Measurements from ENCODE around the gene CEBPZOS. TPM values are rescaled to one million over a fixed set of nuclear protein-coding genes. Genes with fewer than 3 reads are reported as not detected.

Gene CEBPZOS
- total and polyA plus RNA-seq, 2 of the 4 experiments (the other 2 are of a cell fraction), result 16.8 to 31.5 TPM

DNA sequence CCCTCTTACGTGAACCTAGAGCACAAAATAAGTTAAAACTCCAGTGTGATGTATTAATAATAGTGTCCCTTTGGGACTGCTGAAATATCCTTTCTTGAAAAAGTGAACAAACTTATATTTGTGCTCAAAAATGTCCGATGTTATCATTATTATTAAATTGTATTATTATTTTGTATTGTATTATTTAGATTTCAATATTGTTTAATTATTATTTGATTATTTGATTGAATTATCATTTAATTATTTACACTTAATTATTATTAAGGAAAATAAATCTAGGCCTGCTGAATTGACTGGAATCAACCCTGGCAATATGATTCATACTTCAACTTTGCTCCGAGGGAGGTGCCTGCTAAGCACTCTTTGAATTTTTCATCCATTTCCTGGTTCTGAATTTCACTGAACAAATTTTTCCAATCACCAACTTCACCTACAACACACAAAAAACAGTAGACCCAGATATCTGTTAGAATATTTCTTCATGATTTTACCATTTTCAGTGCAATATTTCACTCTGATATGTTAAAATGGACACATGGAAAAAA lies 28.6 kb upstream of the CEBPZOS start:
- Histone ChIP-seq H3K4ac (ENCODE audit: low read depth, low read length) (no peak overlapping the region), H3K9ac (ENCODE audit: low read depth, low read length) (no peak overlapping the region), H3K27ac (ENCODE audit: insufficient read depth, low read length) (no peak overlapping the region), H3K56ac (ENCODE audit: extremely low read depth, insufficient read depth, low read length) (no peak overlapping the region), H2BK5ac (ENCODE audit: low read depth, low read length, poor library complexity, severe bottlenecking) (no peak overlapping the region), H2BK20ac (ENCODE audit: low read depth, low read length) (no peak overlapping the region), H3K4me1 (ENCODE audit: control insufficient read depth, insufficient read depth, low read length) (0 out of 2 replicates have a peak, but pooled peaks cover 2% of the 10 kb centered on the region), H2BK120ac (ENCODE audit: low read depth, low read length) (no peak overlapping the region), H4K5ac (ENCODE audit: low read depth, low read length) (no peak overlapping the region), H3K36me3 (ENCODE audit: control insufficient read depth, insufficient read depth, low read length) (no peaks in the 10 kb centered on the region), H3K4me2 (ENCODE audit: low read depth, low read length) (no peak overlapping the region), H4K91ac (ENCODE audit: insufficient read depth, low read depth, low read length) (no peak overlapping the region), H3K23ac (ENCODE audit: low read depth, low read length) (no peak overlapping the region), H3K4me3 (ENCODE audit: insufficient read depth, low read depth, low read length) (no peak overlapping the region), H4K20me1 (ENCODE audit: insufficient read depth, low read length) (no peaks in the 10 kb centered on the region), H3K14ac (replicated peaks; ENCODE audit: low read depth, low read length) (no peak overlapping the region), H2AFZ (replicated peaks; ENCODE audit: low read length, poor library complexity) (no peak overlapping the region), H3K18ac (ENCODE audit: low read depth, low read length) (no peak overlapping the region), H2BK15ac (ENCODE audit: low read depth, low read length) (no peak overlapping the region), H3K79me1 (ENCODE audit: low read depth in 1 of 2, low read length in 2 of 2) (no peaks in the 10 kb centered on the region), H2AK5ac (ENCODE audit: low read depth, low read length) (no peak overlapping the region), H3K27me3 (ENCODE audit: control insufficient read depth, insufficient read depth, low read length) (no peaks in the 10 kb centered on the region), H4K8ac (ENCODE audit: low read depth in 2 of 2, low read length in 2 of 2) (no peak overlapping the region; a peak in 1 of 4 replicates), H3K9me3 (ENCODE audit: control insufficient read depth, insufficient read depth, low read length) (0 out of 2 replicates have a peak, but pooled peaks cover 1% of the 10 kb centered on the region), H2AK9ac (replicated peaks; ENCODE audit: low read depth, low read length, poor library complexity) (no peak overlapping the region), H3K9me1 (ENCODE audit: insufficient read depth, low read length) (no peaks in the 10 kb centered on the region)
- DNase-seq (no peak), ATAC-seq (ENCODE audit: low read depth) (peak; percentile 36; the same call in 1 of the 2 replicates)
- intact Hi-C loops (cut with micrococcal nuclease) (loop anchor here (1.0 to 10.0 kb wide), 4 partner anchors 64 to 727 kb away; partner anchors contain the start of genes CEBPZ, NDUFAF7 and PRKD3), in situ Hi-C loops (cut with MboI; ENCODE audit: low sequenced_read_pairs) (loop anchor here (25.0 kb wide), 1 partner anchor 720 kb away; no protein-coding TSS in a partner anchor), dilution Hi-C loops (cut with HindIII; ENCODE audit: low sequenced_read_pairs, unreplicated experiment) (no loop called here)
- BruUV-seq (replicated peaks), result no TSS peak
- TF ChIP-seq MAZ (IDR thresholded peaks at IDR 0.05; ENCODE audit: borderline replicate concordance, low read depth, low read length), result no peak
- TF ChIP-seq SMC3 (IDR thresholded peaks at IDR 0.05; ENCODE audit: low read depth, low read length), result no peak
- no peak for TF ChIP-seq CEBPB (IDR thresholded peaks at IDR 0.05; ENCODE audit: low read depth, low read length)
- TF ChIP-seq FOS (IDR thresholded peaks at IDR 0.05; ENCODE audit: low read depth, low read length), result no peak
- no peak for TF ChIP-seq USF2 (IDR thresholded peaks at IDR 0.05; ENCODE audit: low read depth, low read length)
- TF ChIP-seq MAFK (IDR thresholded peaks at IDR 0.05; ENCODE audit: low read depth, low read length), result no peak; the same call in 1 of the 2 replicates
- TF ChIP-seq MXI1 (IDR thresholded peaks at IDR 0.05; ENCODE audit: borderline replicate concordance, low read depth, low read length), result no peak
- no peak for TF ChIP-seq POLR2A (IDR thresholded peaks at IDR 0.05; ENCODE audit: low read depth, low read length)
- TF ChIP-seq RCOR1 (IDR thresholded peaks at IDR 0.05; ENCODE audit: insufficient replicate concordance, low read length), result no peak
- no peak for TF ChIP-seq BHLHE40 (IDR thresholded peaks at IDR 0.05; ENCODE audit: low read depth, low read length)
- TF ChIP-seq, protein P1, sequence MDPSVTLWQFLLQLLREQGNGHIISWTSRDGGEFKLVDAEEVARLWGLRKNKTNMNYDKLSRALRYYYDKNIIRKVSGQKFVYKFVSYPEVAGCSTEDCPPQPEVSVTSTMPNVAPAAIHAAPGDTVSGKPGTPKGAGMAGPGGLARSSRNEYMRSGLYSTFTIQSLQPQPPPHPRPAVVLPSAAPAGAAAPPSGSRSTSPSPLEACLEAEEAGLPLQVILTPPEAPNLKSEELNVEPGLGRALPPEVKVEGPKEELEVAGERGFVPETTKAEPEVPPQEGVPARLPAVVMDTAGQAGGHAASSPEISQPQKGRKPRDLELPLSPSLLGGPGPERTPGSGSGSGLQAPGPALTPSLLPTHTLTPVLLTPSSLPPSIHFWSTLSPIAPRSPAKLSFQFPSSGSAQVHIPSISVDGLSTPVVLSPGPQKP (IDR thresholded peaks at IDR 0.05; ENCODE audit: borderline replicate concordance, low read depth, low read length), result no peak
- no peak for TF ChIP-seq CHD1 (IDR thresholded peaks at IDR 0.05; ENCODE audit: low read depth, low read length)
- TF ChIP-seq RFX5 (IDR thresholded peaks at IDR 0.05; ENCODE audit: low read depth, low read length), result no peak
- no peak for TF ChIP-seq NFE2L2 (IDR thresholded peaks at IDR 0.05; ENCODE audit: low read depth, low read length)
- TF ChIP-seq, protein P2, sequence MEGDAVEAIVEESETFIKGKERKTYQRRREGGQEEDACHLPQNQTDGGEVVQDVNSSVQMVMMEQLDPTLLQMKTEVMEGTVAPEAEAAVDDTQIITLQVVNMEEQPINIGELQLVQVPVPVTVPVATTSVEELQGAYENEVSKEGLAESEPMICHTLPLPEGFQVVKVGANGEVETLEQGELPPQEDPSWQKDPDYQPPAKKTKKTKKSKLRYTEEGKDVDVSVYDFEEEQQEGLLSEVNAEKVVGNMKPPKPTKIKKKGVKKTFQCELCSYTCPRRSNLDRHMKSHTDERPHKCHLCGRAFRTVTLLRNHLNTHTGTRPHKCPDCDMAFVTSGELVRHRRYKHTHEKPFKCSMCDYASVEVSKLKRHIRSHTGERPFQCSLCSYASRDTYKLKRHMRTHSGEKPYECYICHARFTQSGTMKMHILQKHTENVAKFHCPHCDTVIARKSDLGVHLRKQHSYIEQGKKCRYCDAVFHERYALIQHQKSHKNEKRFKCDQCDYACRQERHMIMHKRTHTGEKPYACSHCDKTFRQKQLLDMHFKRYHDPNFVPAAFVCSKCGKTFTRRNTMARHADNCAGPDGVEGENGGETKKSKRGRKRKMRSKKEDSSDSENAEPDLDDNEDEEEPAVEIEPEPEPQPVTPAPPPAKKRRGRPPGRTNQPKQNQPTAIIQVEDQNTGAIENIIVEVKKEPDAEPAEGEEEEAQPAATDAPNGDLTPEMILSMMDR (conservative IDR thresholded peaks at IDR 0.05; ENCODE audit: low read depth, low read length), result no peak
- no peak for TF ChIP-seq RAD21 (IDR thresholded peaks at IDR 0.05; ENCODE audit: low read length)
- CTCF ChIA-PET, result interaction anchor here (0.6 to 1.4 kb wide), 2 partner anchors 8 to 710 kb away, joined by 3 to 7 read pairs; no protein-coding TSS in a partner anchor
- no CpG with 5 or more reads among the region's 3 CpGs for WGBS, 2 experiments (ENCODE audit: extremely low coverage in 2 of 2, insufficient read length in 1 of 2)
- POLR2A ChIA-PET (ENCODE audit: unreplicated experiment), result no interaction called here
